Measurements from ENCODE around the gene FANCI. TPM values are rescaled to one million over a fixed set of nuclear protein-coding genes. Genes with fewer than 3 reads are reported as not detected.

Gene FANCI
- total and polyA plus RNA-seq, 3 donors from 2014 or later = 45.0 to 63.6 (median 56.0) TPM

GRCh38 chr15:89206908-89207331 is 36.9 kb upstream of the FANCI start:
- 3 to 10% methylated on average over 3 to 14 of the region's 14 CpGs for WGBS, 2 donors
- DNase-seq = peak; percentile 88
- Histone ChIP-seq H3K9me3 (no peaks in the 10 kb centered on the region), H3K4me3 (no peak overlapping the region), H3K36me3 (ENCODE audit: low read depth, missing control alignments) (no peaks in the 10 kb centered on the region), H3K4me1 (peaks cover 3% of the 10 kb centered on the region), H3K27ac (no peak overlapping the region), H3K27me3 (no peaks in the 10 kb centered on the region)
- intact Hi-C loops (cut with DNase I; ENCODE audit: low total_unique reads) = no loop called here
- peak; percentile 83 to 95 (median 94) for TF ChIP-seq CTCF (IDR thresholded peaks at IDR 0.05)
- TF ChIP-seq POLR2A (IDR thresholded peaks at IDR 0.05) = no peak

- TF ChIP-seq CTCF (IDR thresholded peaks at IDR 0.05) = no peak
- no peak for TF ChIP-seq POLR2A (IDR thresholded peaks at IDR 0.05)
- no peak for DNase-seq
- intact Hi-C loops (cut with DNase I; ENCODE audit: low total_unique reads) = no loop called here
- H3K4me3 ChIP-seq = no peak overlapping the region
- no peaks in the 10 kb centered on the region for H3K27me3 ChIP-seq
- H3K27ac ChIP-seq = no peak overlapping the region
- H3K9me3 ChIP-seq = no peaks in the 10 kb centered on the region
- H3K4me1 ChIP-seq = peaks cover 3% of the 10 kb centered on the region
- H3K36me3 ChIP-seq (ENCODE audit: low read depth, missing control alignments) = no peaks in the 10 kb centered on the region
Measured at GRCh38 chr15:89208256-89208655, 35.5 kb upstream of the FANCI start.

- no peak overlapping the region for H3K27ac ChIP-seq
- H3K4me3 ChIP-seq = no peak overlapping the region
- no peaks in the 10 kb centered on the region for H3K36me3 ChIP-seq (ENCODE audit: low read depth, missing control alignments)
- intact Hi-C loops (cut with DNase I; ENCODE audit: low total_unique reads) = no loop called here
- DNase-seq = no peak
- H3K9me3 ChIP-seq = no peaks in the 10 kb centered on the region
- H3K27me3 ChIP-seq = no peaks in the 10 kb centered on the region
- WGBS, 2 donors = 92 to 100% methylated on average over 1 of the region's 1 CpG
- H3K4me1 ChIP-seq = peaks cover 3% of the 10 kb centered on the region
- TF ChIP-seq POLR2A (IDR thresholded peaks at IDR 0.05) = no peak
- no peak for TF ChIP-seq CTCF (IDR thresholded peaks at IDR 0.05)
Measured at GRCh38 chr15:89209057-89209456, 34.7 kb upstream of the FANCI start.

- intact Hi-C loops (cut with DNase I; ENCODE audit: low total_unique reads) = no loop called here
- no peak overlapping the region for H3K4me3 ChIP-seq
- H3K27me3 ChIP-seq = no peaks in the 10 kb centered on the region
- H3K27ac ChIP-seq = no peak overlapping the region
- 80 to 81% methylated on average over 5 of the region's 5 CpGs for WGBS, 2 donors
- H3K4me1 ChIP-seq = peaks cover 3% of the 10 kb centered on the region
- no peak for TF ChIP-seq POLR2A (IDR thresholded peaks at IDR 0.05)
- TF ChIP-seq CTCF (IDR thresholded peaks at IDR 0.05) = no peak
- H3K36me3 ChIP-seq (ENCODE audit: low read depth, missing control alignments) = no peaks in the 10 kb centered on the region
- DNase-seq = no peak
- no peaks in the 10 kb centered on the region for H3K9me3 ChIP-seq
Measured at GRCh38 chr15:89211678-89212170, 32.1 kb upstream of the FANCI start.

GRCh38 chr15:89215627-89216026 is 28.2 kb upstream of the FANCI start:
- Histone ChIP-seq H3K4me3 (no peak overlapping the region), H3K9me3 (no peaks in the 10 kb centered on the region), H3K27me3 (no peaks in the 10 kb centered on the region), H3K4me1 (no peaks in the 10 kb centered on the region), H3K36me3 (ENCODE audit: low read depth, missing control alignments) (no peaks in the 10 kb centered on the region), H3K27ac (no peak overlapping the region)
- 83 to 90% methylated on average over 2 of the region's 2 CpGs for WGBS, 2 donors
- no peak for TF ChIP-seq POLR2A (IDR thresholded peaks at IDR 0.05)
- TF ChIP-seq CTCF (IDR thresholded peaks at IDR 0.05) = no peak
- no peak for DNase-seq
- intact Hi-C loops (cut with DNase I; ENCODE audit: low total_unique reads) = no loop called here
